Suppressor macrophage (primary cell): ENCODE measurements around the gene FNIP1.
"Not testable (repeated sequence)": the region's sequence is repeated elsewhere in the genome, so short reads cannot be mapped to it uniquely, and the experiment has no call there.

ENCODE experiments used
- DNase-seq, 4 experiments: peaks; one replicate each; pipeline ENCODE4 v3.0.0-alpha.2; 2020 to 2022

The FNIP1 gene

GRCh38 chr5:131786900-131787692 lies 9.7 kb downstream of the FNIP1 start:
- DNase-seq = peak in 1 of 4 experiments; percentile 4

DNA sequence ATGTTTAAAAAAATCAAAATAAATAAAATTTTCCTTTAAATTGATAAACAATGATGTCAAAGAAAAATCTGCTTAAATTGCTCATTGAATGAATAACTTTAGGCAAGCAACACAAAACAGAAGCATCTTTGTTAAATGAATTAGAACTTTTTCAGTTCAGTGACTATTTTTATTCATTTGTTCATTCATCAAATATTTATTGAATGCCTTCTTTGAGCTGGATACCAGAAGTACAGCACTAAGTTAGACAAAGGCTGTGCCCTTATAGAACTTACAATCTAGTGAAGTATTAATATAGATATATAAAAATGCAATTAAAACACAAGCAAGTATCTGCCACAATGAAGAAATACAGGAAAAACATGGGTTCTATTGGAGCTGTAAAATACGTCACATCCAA lies 10.8 kb downstream of the FNIP1 start:
- DNase-seq = no peak

DNA sequence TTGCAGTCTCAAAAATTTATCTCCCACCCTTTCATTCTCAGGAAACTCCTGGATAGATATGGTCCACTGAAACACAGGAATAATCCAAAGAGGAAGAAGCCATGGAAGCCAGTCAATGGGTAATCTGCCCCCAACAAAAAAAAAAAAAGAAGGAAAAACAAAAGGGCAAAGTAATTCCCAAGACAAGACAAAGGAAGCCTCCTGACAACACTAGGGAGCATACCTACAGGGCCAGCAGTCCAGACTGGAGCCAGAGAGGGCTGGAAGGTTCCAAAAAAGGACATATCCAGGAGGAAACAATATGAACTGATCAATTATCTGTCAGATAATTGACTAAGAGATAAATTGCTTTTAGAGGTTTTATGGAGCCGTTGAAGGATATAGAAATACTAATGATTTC lies 12.9 kb downstream of the FNIP1 start:
- no peak for DNase-seq

DNA sequence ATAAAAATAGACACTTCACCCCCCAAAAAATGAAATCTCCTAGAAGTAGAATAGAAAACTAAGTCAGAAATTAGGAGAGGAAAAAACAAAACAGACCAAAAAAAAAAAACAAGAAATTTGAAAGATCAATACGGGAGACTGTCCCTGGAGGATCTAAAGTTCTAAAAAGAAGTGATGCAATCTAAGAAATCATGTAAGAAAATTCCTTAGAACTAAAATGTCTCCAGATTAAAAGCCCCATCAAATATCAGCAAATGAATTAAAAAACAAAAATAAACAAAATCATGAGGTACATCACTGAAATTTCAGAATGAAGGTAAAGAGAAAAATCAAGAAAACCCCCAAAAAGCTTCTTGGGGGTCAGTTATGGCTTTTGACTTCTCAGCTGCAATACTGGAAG lies 13.5 kb downstream of the FNIP1 start:
- no peak for DNase-seq

DNA sequence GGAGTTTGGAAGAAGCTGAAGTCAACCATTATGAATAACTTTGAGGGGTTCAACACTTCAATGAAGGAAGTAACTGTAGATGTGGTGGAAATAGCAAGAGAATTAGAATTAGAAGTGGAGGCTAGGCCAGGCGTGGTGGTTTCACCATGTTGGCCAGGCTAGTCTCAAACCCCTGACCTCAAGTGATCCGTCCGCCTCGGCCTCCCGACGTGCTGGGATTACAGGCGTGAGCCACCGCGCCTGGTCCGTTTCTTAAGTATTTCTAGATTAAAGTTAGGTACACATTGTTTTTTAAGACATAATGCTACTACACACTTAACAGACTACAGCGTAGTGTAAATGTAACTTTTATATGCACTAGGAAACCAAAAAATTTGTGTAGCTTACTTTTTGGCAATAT lies 14.1 kb downstream of the FNIP1 start:
- no peak for DNase-seq

DNA sequence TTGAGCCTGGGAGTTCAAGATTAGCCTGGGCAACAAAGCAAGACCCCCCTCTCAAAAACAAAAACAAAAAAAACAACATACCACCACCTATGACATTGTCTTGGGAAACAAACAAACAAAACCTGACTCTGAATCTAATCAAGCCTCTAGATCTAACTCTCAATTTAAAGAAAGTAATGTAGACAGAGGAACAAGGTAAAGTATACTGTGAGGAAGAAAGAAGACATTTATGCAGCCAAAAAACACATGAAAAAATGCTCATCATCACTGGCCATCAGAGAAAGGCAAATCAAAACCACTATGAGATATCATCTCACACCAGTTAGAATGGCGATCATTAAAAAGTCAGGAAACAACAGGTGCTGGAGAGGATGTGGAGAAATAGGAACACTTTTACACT lies 18.7 kb downstream of the FNIP1 start:
- not testable (repeated sequence) for DNase-seq

DNA sequence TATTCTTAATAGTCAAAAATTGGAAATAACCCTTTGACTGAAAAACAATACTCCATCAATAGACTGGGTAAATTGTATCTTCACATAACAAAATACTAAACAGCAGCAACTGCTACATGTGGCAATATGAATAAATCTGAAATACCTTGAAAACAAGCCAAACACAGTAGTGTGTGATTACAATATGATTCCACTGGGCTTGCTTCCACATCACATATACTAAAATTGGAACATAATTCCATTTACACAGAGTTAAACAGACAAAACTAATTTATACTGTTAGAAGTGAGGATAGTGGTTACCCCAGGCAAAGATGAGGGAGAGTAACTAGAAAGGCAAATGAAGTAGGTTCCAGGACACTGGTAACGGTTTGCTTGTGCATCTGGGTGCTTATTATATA lies 20.4 kb downstream of the FNIP1 start:
- DNase-seq = no peak

GRCh38 chr5:131774652-131775367 lies 22.0 kb downstream of the FNIP1 start:
- no peak for DNase-seq

DNA sequence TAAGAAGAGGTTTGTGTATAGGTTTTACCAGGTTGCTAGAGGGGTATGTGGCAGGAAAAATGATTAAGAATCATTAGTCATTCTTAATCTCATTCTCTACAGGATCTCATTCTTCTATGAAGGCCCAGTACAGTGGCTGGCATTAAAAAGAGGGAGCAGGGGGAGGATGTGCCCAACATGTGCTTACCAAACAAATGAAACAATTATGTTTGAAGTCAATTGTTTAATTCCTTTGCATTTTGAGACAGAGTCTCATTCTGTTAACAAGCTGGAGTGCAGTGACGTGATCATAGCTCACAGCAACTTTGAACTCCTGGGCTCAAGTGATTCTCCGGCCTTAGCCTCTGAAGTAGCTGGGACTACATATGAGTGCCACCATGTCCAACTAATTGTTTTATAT lies 23.0 kb downstream of the FNIP1 start:
- DNase-seq = no peak

DNA sequence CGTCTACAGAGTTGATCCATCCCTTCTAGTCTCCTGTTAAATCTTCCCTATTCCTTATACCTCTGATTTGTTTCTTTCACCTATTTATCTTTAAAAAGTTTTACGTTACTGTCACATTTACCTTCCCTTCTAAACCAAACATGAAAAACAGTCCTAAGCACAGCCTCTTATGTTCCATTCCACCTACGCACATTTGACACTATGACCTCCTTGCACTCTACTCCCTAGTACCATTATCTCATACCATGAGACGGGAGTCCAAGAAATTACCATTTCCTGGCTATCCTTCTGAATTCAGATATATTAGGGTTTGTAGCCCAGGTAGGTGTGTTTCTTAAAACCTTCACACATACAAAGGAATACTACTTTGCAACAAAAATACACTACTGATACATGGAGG lies 25.1 kb downstream of the FNIP1 start:
- DNase-seq = no peak

- DNase-seq = no peak
These were observed 26.9 kb downstream of the FNIP1 start for GRCh38 chr5:131769961-131770360.

GRCh38 chr5:131769336-131769735 lies 27.5 kb downstream of the FNIP1 start:
- peak in 2 of 4 experiments; percentile 10 to 21 for DNase-seq

GRCh38 chr5:131767891-131768290 lies 28.9 kb downstream of the FNIP1 start:
- DNase-seq = no peak

DNA sequence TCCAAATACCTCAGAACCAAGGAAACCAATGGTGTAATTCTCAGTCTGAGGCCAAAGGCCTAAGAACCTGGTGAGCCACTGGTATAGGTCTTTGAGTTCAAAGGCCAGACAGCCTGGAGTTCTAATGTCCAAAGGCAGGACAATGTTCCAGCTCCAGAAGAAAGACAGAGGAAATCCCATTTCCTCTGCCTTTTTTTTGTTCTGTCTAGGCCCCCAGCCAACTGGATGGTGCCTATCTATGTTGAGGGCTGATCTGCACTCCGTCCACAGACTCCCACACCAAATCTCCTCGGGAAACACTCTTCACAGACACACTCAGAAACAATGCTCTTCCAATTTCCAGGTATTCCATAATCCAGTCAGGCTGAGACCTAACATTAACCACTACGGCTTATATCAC lies 30.1 kb downstream of the FNIP1 start:
- no peak for DNase-seq

DNA sequence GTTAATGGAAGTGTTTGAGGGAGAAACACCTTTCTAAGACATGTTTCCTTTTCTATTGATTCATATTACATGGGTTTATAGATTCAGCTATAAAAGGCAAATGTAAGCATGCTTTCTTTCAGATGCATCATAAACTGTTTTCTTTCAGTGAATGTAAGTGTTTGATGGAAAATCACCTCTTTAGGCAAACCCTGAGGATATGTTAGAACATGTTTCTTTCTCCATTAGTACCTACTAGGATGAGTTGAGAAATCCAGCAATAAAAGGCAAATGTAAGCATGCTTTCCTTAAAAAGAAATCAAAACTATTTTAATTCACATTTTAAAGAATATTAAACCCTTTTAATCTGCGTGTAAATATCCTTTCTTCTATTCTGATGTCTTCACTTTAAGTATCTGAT lies 31.6 kb downstream of the FNIP1 start:
- no peak for DNase-seq

DNA sequence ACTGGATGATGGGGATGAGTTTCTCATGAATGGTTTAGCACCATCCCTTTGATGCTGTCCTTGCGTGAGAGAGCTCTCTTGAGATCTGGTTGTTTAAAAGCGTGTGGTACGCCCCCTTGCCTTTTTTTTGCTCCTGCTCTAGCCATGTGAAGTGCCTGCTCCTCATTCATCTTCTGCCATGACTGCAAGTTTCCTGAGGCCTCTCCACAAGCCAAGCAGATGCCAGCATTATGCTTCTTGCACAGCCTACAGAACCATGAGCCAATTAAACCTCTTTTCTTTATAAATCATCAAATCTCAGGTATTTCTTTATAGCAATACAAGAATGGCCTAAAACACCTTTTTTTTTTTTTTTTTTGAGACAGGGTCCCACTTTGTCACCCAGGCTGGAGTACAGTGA lies 32.8 kb downstream of the FNIP1 start:
- DNase-seq = no peak

DNA sequence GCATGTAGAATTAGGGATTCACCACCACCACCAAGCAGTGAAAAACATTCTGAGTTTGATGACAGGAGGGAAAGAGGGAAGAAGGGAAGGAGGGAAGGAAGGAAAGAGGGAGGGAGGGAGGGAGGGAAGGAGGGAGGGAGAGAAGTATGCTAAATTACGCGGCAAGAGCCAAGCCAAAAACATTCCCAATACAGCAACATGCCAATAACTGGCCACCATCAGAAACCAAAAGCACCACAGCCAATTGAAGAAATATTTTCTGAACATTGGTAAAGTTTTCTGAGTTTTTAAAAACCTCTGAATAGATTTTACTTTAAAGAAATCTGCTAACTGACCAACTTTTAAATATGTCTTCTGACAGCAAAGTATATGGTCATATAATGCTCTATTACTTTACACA lies 36.0 kb downstream of the FNIP1 start:
- no peak for DNase-seq

GRCh38 chr5:131759704-131760103 lies 37.1 kb downstream of the FNIP1 start:
- DNase-seq = no peak

- no peak for DNase-seq
These were observed 38.3 kb downstream of the FNIP1 start for GRCh38 chr5:131758520-131758900.

DNA sequence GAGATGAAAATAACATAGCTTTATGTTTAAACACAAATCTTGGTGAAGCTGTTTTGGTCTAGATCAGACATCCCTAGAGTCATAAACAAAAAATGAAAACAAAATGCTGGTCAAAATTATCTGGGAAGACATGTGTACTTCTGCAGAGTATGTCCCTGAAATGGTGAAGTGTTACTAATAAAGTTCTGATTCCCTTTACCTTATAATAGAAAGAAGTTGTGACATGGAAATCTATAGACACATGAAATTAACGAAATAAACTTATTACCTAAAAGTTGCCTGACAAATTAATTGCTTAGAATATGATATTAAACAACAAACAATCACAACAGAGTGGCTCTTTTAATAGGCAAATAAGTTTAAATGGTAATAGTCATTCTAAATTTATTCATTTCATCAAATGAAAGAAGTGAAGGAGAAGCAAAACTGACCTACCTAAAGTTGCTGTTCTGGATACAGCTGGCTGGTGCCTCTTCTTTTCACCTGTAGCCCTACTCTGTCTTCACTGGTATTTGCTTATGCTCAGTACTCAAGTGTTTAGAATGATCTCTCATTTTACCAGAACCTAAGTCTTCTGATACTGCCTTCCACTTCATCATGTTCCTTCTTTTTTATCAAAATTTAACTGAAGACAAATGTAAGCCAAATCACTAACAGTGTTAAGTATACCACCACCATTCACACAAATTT lies 38.8 kb downstream of the FNIP1 start:
- no peak for DNase-seq

GRCh38 chr5:131756942-131757341 lies 39.9 kb downstream of the FNIP1 start:
- no peak for DNase-seq

DNA sequence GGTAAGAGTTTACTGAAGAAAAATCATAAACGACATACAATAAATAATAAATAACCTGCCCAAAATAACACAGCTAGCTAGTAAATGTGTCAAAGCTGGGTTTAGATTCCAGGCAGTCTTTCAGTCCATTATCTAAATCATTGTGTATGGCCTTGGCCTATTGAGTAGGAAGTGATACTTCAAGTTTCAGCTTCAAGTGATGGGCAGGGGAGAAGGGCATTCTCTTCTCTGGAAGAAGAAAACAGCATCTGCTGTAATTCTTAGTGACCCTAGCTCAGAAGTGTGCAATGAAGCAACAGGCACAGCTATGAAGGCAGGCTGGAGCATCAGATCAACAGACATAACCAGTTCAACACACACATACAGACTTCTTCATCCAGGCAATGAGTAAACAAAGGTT lies 42.5 kb downstream of the FNIP1 start:
- no peak for DNase-seq

DNA sequence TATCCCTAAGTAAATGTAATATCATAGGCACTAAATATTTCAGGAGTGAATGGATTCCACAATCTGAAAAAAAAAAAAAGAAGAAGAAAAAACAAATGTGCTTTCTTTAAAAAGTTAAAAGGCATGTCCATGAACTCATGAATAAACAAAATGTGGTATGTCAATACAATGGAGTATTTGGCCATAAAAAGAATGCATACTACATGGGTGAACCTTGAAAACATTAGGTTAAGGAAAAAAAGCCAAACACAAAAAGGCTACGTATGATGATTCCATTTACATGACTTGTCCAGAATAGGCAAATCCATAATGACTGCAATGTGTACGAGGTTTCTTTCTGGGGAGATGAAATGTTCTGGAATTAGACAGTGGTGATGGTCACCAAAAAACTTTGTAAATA lies 45.3 kb downstream of the FNIP1 start:
- no peak for DNase-seq
